HepG2 (cell line): ENCODE data around the gene MIDN. TPM values are rescaled to one million over a fixed set of nuclear protein-coding genes. Genes with fewer than 3 reads are reported as not detected.
"Not testable (repeated sequence)": the region's sequence is repeated elsewhere in the genome, so short reads cannot be mapped to it uniquely, and the experiment has no call there.

Source experiments
- CREM ChIP-seq, 2 experiments: sonication (generic) in 1 of 2; formaldehyde crosslinking in 1 of 2; IDR thresholded peaks; 2 replicates each; pipeline versions ENCODE4 v1.4.0 to v1.6.1; 2016 to 2020; ENCODE audit warnings: antibody characterized with exemption in 1 of 2, mild to moderate bottlenecking in 1 of 2, missing genetic modification reagents in 1 of 2
- DMAP1 ChIP-seq: IDR thresholded peaks from 2 replicates; pipeline ENCODE4 v1.6.1; 2016
- GABPA ChIP-seq, 2 experiments: IDR thresholded peaks; 2 replicates each; pipeline ENCODE4 v1.6.1; 2011 to 2016; ENCODE audit warnings: low read depth in 2 of 2, low read length in 1 of 2, missing biosample characterization in 1 of 2, missing genetic modification characterization in 1 of 2
- HNF4A ChIP-seq: sonication (generic); formaldehyde crosslinking; IDR thresholded peaks from 2 replicates; pipeline ENCODE4 v1.4.0; 2020; ENCODE audit warnings: missing genetic modification reagents
- IRF2 ChIP-seq: IDR thresholded peaks from 2 replicates; pipeline ENCODE4 v1.6.1; 2018; ENCODE audit warnings: missing genetic modification reagents, missing compliant biosample characterization
- KDM1A ChIP-seq: IDR thresholded peaks from 2 replicates; pipeline ENCODE4 v1.6.1; 2016; ENCODE audit warnings: missing compliant biosample characterization
- NFE2L1 ChIP-seq: sonication (generic); formaldehyde crosslinking; IDR thresholded peaks from 2 replicates; pipeline ENCODE4 v1.4.0; 2020; ENCODE audit warnings: missing genetic modification reagents, mild to moderate bottlenecking, borderline replicate concordance
- TOPORS ChIP-seq: sonication (generic); formaldehyde crosslinking; IDR thresholded peaks from 2 replicates; pipeline ENCODE4 v1.8.0; 2023; ENCODE audit warnings: mild to moderate bottlenecking, missing genetic modification reagents
- ZBED4 ChIP-seq: sonication (generic); formaldehyde crosslinking; IDR thresholded peaks from 2 replicates; pipeline ENCODE4 v1.4.0; 2020; ENCODE audit warnings: missing genetic modification reagents, borderline replicate concordance
- ZBTB37 ChIP-seq: sonication (generic); formaldehyde crosslinking; IDR thresholded peaks from 2 replicates; pipeline ENCODE4 v1.4.0; 2020; ENCODE audit warnings: mild to moderate bottlenecking, missing genetic modification reagents
- ZKSCAN5 ChIP-seq: sonication (generic); formaldehyde crosslinking; IDR thresholded peaks from 2 replicates; pipeline ENCODE4 v1.5.1; 2020; ENCODE audit warnings: mild to moderate bottlenecking, missing genetic modification reagents
- ZNF18 ChIP-seq: sonication (generic); formaldehyde crosslinking; IDR thresholded peaks from 2 replicates; pipeline ENCODE4 v1.8.0; 2022; ENCODE audit warnings: mild to moderate bottlenecking, missing genetic modification reagents; ENCODE audit not compliant: insufficient replicate concordance
- ZNF281 ChIP-seq: sonication (generic); formaldehyde crosslinking; IDR thresholded peaks from 2 replicates; pipeline ENCODE4 v1.4.0; 2020; ENCODE audit warnings: missing genetic modification reagents, borderline replicate concordance
- ZNF580 ChIP-seq: IDR thresholded peaks from 2 replicates; pipeline ENCODE4 v1.6.1; 2016; ENCODE audit warnings: low read depth, borderline replicate concordance
- ZNF768 ChIP-seq: sonication (generic); formaldehyde crosslinking; IDR thresholded peaks from 2 replicates; pipeline ENCODE4 v1.4.0; 2020; ENCODE audit warnings: missing genetic modification reagents
- ZNF788 ChIP-seq: sonication (generic); formaldehyde crosslinking; IDR thresholded peaks from 2 replicates; pipeline ENCODE4 v1.5.0; 2020; ENCODE audit warnings: mild to moderate bottlenecking, missing genetic modification reagents, borderline replicate concordance
- polyA plus RNA-seq, 8 experiments: library from polyadenylated mRNA; depleted of rRNA in 3 of 8; stranded (reverse) in 7 of 8; unstranded in 1 of 8; fragments of >200 nt; fragmentation: Illumina TruSeq in 4 of 8; extraction: Trizol in 4 of 8; gene quantifications; 2 replicates each; pipeline versions ENCODE4 v1.2.1 to v1.2.3, GENCODE V29; 2011 to 2016; ENCODE audit warnings: low read depth in 4 of 8, missing spikeins in 1 of 8, mixed read lengths in 1 of 8; ENCODE audit not compliant: insufficient read depth in 1 of 8
- total RNA-seq, 5 experiments: library from RNA; depleted of rRNA; stranded (reverse); fragments of >200 nt; fragmentation: Illumina TruSeq; extraction: Trizol; gene quantifications; 2 replicates each; pipeline ENCODE4 v1.2.3, GENCODE V29; 2016; ENCODE audit warnings: low read depth in 1 of 5

The MIDN gene
- total and polyA plus RNA-seq, 2 of the 13 experiments (the other 11 are each of a cell fraction or from before 2014, with no cell fraction given): 8.4 to 18.0 TPM

- peak; percentile 79; the same call in 1 of the 2 replicates for TF ChIP-seq ZNF281 (CRISPR knock-in tag)
- TF ChIP-seq HNF4A (CRISPR knock-in tag): peak; percentile 43
- TF ChIP-seq ZNF580 (CRISPR knock-in tag): 0 out of 2 replicates have a peak, but pooled peaks have one; percentile 0
- 0 out of 2 replicates have a peak, but pooled peaks have one; percentile 5 for TF ChIP-seq ZNF788 (CRISPR knock-in tag)
- TF ChIP-seq IRF2 (CRISPR knock-in tag): peak; percentile 9; the same call in 1 of the 2 replicates
- TF ChIP-seq DMAP1 (CRISPR knock-in tag): 0 out of 2 replicates have a peak, but pooled peaks have one; percentile 12
- peak; percentile 95 for TF ChIP-seq ZNF18 (CRISPR knock-in tag)
- 0 out of 2 replicates have a peak, but pooled peaks have one; percentile 27 for TF ChIP-seq TOPORS
- 0 out of 2 replicates have a peak, but pooled peaks have one; percentile 7 for TF ChIP-seq ZNF768 (CRISPR knock-in tag)
- peak; percentile 87; the same call in 1 of the 2 replicates for TF ChIP-seq ZKSCAN5
- TF ChIP-seq ZBTB37: 0 out of 2 replicates have a peak, but pooled peaks have one; percentile 34
- 0 out of 2 replicates have a peak, but pooled peaks have one; percentile 24 for TF ChIP-seq NFE2L1 (CRISPR knock-in tag)
- peak; percentile 37; the same call in 1 of the 2 replicates for TF ChIP-seq KDM1A (CRISPR knock-in tag)
- TF ChIP-seq ZBED4: peak; percentile 88; the same call in 1 of the 2 replicates
- not testable (repeated sequence) for TF ChIP-seq GABPA (IDR thresholded peaks at IDR 0.05; ENCODE audit: low read depth, low read length); CREM (CRISPR knock-in tag; IDR thresholded peaks at IDR 0.05)
- peak; percentile 40; the same call in 1 of the 2 replicates for TF ChIP-seq GABPA (CRISPR knock-in tag; IDR thresholded peaks at IDR 0.05; ENCODE audit: low read depth)
- TF ChIP-seq CREM (IDR thresholded peaks at IDR 0.05): peak; percentile 45; the same call in 1 of the 2 replicates
These were observed 1.9 kb upstream of the MIDN start (continued) for GRCh38 chr19:1246265-1247087.
